Vagina (tissue), 2 donors: ENCODE data around the gene EXD3. TPM values are rescaled to one million over a fixed set of nuclear protein-coding genes. Genes with fewer than 3 reads are reported as not detected.
"Not testable (repeated sequence)": the region's sequence is repeated elsewhere in the genome, so short reads cannot be mapped to it uniquely, and the experiment has no call there.

ENCODE experiments used
- DNase-seq, 2 donors: peaks; one replicate each; pipeline ENCODE4 v3.0.0-alpha.2; 2017; ENCODE audit errors: extremely low spot score in 2 of 2
- H3K27ac ChIP-seq: fragments of 200-600 bp; sonication (generic); one replicate; pipeline ENCODE4 v1.5.1; 2019
- H3K27me3 ChIP-seq: fragments of 200-600 bp; sonication (generic); one replicate; pipeline ENCODE4 v1.5.1; 2019
- H3K36me3 ChIP-seq, 2 donors: fragments of 200-600 bp; sonication (generic); one replicate each; pipeline ENCODE4 v1.5.1; 2017 to 2019
- H3K4me1 ChIP-seq: fragments of 200-600 bp; sonication (generic); one replicate; pipeline ENCODE4 v1.5.1; 2019
- H3K4me3 ChIP-seq, 2 donors: fragments of 200-600 bp; sonication (generic); 1 replicate in 1 of 2; 2 replicates in 1 of 2; pipeline ENCODE4 v1.5.1; 2016 to 2019
- H3K9me3 ChIP-seq: fragments of 200-600 bp; sonication (generic); one replicate; pipeline ENCODE4 v1.5.1; 2019
- CTCF ChIP-seq, 3 experiments: fragments of 450-650 bp in 2 of 3; fragments of 200-600 bp in 1 of 3; sonication (generic) in 1 of 3; IDR thresholded peaks; one replicate each; pipeline ENCODE4 v1.5.1; 2017 to 2019; ENCODE audit warnings: antibody characterized with exemption in 3 of 3, mild to moderate bottlenecking in 2 of 3, moderate library complexity in 2 of 3
- POLR2A ChIP-seq, 2 donors: fragments of 450-650 bp; IDR thresholded peaks; one replicate each; pipeline ENCODE4 v1.6.1; 2017; ENCODE audit warnings: antibody characterized with exemption in 2 of 2, mild to moderate bottlenecking in 2 of 2, moderate library complexity in 2 of 2
- POLR2AphosphoS5 ChIP-seq, 2 donors: sonication (generic); formaldehyde crosslinking; IDR thresholded peaks; one replicate each; pipeline ENCODE4 v1.9.0; 2017; ENCODE audit warnings: antibody characterized with exemption in 2 of 2, mild to moderate bottlenecking in 2 of 2, low read depth in 1 of 2; ENCODE audit not compliant: insufficient read depth in 1 of 2
- intact Hi-C: fragments of 100-400 bp; cut with DNase I; formaldehyde crosslinking; loops from one replicate; pipeline ENCODE4 v1.15.1; 2023
- total RNA-seq: library from RNA; depleted of rRNA; stranded (reverse); fragments of >200 nt; gene quantifications from one replicate; pipeline ENCODE4 v1.2.3, GENCODE V29; 2016

Gene EXD3
- total RNA-seq, 1 donor from 2014 or later, result 35.6 TPM

DNA sequence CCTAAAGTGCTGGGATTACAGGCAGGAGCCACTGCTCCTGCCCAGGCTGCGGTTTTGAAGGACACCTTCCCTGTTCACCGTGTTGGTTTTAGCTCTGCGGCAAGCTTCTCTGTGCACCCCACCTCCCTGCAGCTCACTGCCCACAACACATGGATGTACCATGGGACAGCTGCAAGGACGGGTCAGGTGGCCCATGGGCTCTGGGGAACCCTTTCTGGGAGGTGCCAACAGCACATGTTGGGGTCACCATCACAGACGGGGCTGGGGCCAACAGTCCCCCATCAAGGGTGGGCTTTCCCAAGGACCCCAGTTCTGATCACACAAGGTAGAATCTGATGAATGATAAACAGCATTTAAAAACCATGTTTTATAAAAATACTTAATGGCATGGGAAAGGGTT, 7.5 kb downstream of the EXD3 start:
- Histone ChIP-seq H3K27ac (no peak overlapping the region), H3K4me3 (no peak overlapping the region), H3K36me3 (no peaks in the 10 kb centered on the region), H3K4me1 (peaks cover 25% of the 10 kb centered on the region), H3K9me3 (no peaks in the 10 kb centered on the region), H3K27me3 (no peaks in the 10 kb centered on the region)
- TF ChIP-seq POLR2A (IDR thresholded peaks at IDR 0.05) (no peak), CTCF (IDR thresholded peaks at IDR 0.05) (no peak), POLR2AphosphoS5 (IDR thresholded peaks at IDR 0.05; ENCODE audit: insufficient read depth in 1 of 2, low read depth in 1 of 2) (no peak)
- no peak for DNase-seq
- intact Hi-C loops, result loop anchor here (10.0 kb wide), 1 partner anchor 251 kb away; no protein-coding TSS in a partner anchor

GRCh38 chr9:137412431-137412830, 10.5 kb downstream of the EXD3 start:
- H3K36me3 ChIP-seq, result no peaks in the 10 kb centered on the region
- no peak overlapping the region for H3K4me3 ChIP-seq
- intact Hi-C loops, result loop anchor here (10.0 kb wide), 1 partner anchor 248 kb away; no protein-coding TSS in a partner anchor
- no peaks in the 10 kb centered on the region for H3K9me3 ChIP-seq
- H3K4me1 ChIP-seq, result peaks cover 30% of the 10 kb centered on the region
- DNase-seq, result no peak
- H3K27ac ChIP-seq, result peak overlapping the region; percentile 72
- TF ChIP-seq POLR2A (IDR thresholded peaks at IDR 0.05), result no peak
- no peak for TF ChIP-seq CTCF (IDR thresholded peaks at IDR 0.05)
- TF ChIP-seq POLR2AphosphoS5 (IDR thresholded peaks at IDR 0.05; ENCODE audit: insufficient read depth in 1 of 2, low read depth in 1 of 2), result no peak
- no peaks in the 10 kb centered on the region for H3K27me3 ChIP-seq

DNA sequence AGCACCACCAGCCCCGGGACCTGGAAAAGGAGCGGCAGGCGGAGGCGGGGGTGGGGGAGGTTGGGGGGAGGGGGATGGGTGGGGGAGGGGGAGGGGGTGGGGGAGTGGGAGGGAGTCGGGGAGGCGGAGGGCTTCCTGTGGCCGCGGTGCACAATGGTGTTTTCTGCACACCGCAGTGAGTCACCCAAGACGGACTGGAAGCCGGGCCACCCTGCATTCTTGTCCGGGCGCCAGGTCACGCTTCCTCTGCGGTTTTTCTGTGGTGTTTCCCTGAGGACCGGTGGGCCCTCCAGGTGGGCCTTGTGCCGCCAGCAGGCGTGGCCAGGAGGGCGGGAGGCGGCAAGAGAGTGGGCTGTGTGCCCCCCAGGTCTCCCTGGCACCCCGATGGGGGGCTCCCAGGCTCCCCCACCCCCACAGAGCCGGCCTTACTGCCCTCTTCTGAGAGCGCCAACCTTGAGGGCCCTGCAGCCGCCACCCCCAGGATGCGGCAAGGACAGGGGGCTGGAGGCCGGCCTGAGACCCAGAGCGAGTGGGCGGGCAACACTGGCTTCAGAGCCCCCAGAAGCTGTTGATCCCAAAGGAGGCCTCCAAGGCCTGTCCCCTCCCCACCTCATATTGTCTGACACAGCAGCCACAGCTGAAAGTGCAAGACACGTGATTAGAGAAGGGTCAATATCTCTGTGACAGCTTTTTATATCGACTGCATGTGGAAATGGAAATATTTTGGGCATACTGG, 11.1 kb downstream of the EXD3 start:
- intact Hi-C loops, result loop anchor here (10.0 kb wide), 1 partner anchor 247 kb away; no protein-coding TSS in a partner anchor
- no peak for DNase-seq
- H3K4me1 ChIP-seq, result peaks cover 35% of the 10 kb centered on the region
- no peaks in the 10 kb centered on the region for H3K36me3 ChIP-seq
- no peaks in the 10 kb centered on the region for H3K9me3 ChIP-seq
- H3K4me3 ChIP-seq, result peak overlapping the region; percentile 5 to 12
- H3K27ac ChIP-seq, result peak overlapping the region; percentile 72
- no peaks in the 10 kb centered on the region for H3K27me3 ChIP-seq
- TF ChIP-seq CTCF (IDR thresholded peaks at IDR 0.05), result no peak
- no peak for TF ChIP-seq POLR2AphosphoS5 (IDR thresholded peaks at IDR 0.05; ENCODE audit: insufficient read depth in 1 of 2, low read depth in 1 of 2)
- TF ChIP-seq POLR2A (IDR thresholded peaks at IDR 0.05), result no peak

GRCh38 chr9:137411260-137411644, 11.7 kb downstream of the EXD3 start:
- Histone ChIP-seq H3K4me3 (peak overlapping the region; percentile 5 to 12), H3K36me3 (no peaks in the 10 kb centered on the region), H3K27me3 (no peaks in the 10 kb centered on the region), H3K4me1 (peaks cover 40% of the 10 kb centered on the region), H3K27ac (peak overlapping the region; percentile 5), H3K9me3 (no peaks in the 10 kb centered on the region)
- DNase-seq, result no peak
- intact Hi-C loops, result loop anchor here (10.0 kb wide), 1 partner anchor 246 kb away; no protein-coding TSS in a partner anchor
- TF ChIP-seq CTCF (IDR thresholded peaks at IDR 0.05) (no peak), POLR2A (IDR thresholded peaks at IDR 0.05) (no peak)

DNA sequence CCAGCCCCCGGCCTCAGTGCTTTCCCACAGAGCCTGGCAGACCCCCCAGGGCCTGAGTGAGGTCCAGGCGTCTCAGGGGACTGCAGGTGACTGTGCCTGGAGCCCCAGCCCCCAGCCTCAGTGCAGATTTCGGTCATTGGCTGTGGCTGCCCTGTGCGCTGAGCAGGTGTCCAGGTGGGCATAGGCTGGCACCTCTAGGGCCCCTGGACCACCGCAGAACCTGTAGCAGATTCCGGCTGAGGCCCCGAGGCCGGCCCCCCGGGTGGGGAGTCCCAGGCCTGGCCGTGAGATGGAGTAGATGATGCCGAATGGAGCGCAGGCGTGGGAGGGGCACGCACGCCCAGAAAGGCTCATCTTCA, 12.1 kb downstream of the EXD3 start:
- H3K36me3 ChIP-seq, result no peaks in the 10 kb centered on the region
- intact Hi-C loops, result loop anchor here (10.0 kb wide), 1 partner anchor 246 kb away; no protein-coding TSS in a partner anchor
- no peak for TF ChIP-seq POLR2AphosphoS5 (IDR thresholded peaks at IDR 0.05; ENCODE audit: insufficient read depth in 1 of 2, low read depth in 1 of 2)
- TF ChIP-seq CTCF (IDR thresholded peaks at IDR 0.05), result no peak
- TF ChIP-seq POLR2A (IDR thresholded peaks at IDR 0.05), result no peak
- H3K4me1 ChIP-seq, result peaks cover 42% of the 10 kb centered on the region
- H3K4me3 ChIP-seq, result no peak overlapping the region
- peak overlapping the region; percentile 5 for H3K27ac ChIP-seq
- H3K27me3 ChIP-seq, result no peaks in the 10 kb centered on the region
- DNase-seq, result no peak
- H3K9me3 ChIP-seq, result no peaks in the 10 kb centered on the region

DNA sequence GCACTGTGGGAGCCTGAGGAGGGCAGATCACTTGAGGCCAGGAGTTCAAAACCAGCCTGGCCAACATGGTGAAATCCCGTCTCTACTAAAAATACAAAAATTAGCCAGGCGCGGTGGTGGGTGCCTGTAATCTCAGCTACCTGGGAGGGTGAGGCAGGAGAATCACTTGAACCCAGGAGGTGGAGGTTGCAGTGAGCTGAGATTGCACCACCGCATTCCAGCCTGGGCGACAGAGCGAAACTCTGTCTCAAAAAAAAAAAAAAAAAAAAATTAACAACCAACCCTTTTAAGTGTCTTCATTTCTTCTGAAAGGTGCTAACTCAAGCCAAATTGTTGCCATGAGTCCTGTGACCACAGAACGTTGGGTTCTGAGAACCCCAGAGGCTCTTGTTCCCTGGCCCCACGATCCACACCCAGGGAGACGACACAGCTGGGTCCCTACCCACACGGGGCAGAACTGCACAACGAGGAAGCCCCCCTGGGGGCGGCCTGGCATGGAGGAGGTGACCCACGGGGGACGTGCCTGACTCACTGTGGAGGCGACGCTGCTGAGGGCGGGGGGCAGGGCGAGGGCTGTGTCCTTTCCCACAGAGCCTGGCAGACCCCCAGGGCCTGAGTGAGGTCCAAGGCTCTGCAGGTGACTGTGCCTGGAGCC, 12.6 kb downstream of the EXD3 start:
- H3K4me1 ChIP-seq, result peaks cover 42% of the 10 kb centered on the region
- not testable (repeated sequence) for H3K9me3 ChIP-seq

More for the DNA sequence above, 12.6 kb downstream of the EXD3 start:
- intact Hi-C loops, result loop anchor here (10.0 kb wide), 1 partner anchor 246 kb away; no protein-coding TSS in a partner anchor
- H3K27ac ChIP-seq, DNase-seq, H3K4me3 ChIP-seq, H3K36me3 ChIP-seq, H3K27me3 ChIP-seq: not testable (repeated sequence)
